ENCODE measurements around the gene PDGFA. TPM values are rescaled to one million over a fixed set of nuclear protein-coding genes. Genes with fewer than 3 reads are reported as not detected.

The PDGFA gene
- total RNA-seq, 1 donor from 2014 or later = 12.9 TPM

DNA sequence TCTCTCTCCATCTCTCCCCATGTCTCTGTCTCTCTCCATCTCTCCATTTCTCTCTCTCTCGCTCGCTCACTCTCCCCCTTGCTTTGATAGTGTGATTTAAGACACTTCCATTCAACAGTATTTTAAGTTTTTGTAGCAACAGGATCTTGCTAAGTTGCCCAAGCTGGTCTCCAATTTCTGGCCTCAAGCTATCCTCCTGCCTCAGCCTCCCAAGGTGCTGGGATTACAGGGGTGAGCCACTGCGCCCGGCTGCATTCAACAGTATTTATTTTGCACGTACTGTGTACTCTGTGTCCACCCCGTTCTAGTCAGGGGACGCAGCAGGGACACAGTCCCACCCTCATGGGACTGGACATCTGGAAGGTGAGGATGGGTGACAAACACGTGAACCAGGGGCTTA is 14.4 kb upstream of the PDGFA start:
- peaks cover 7% of the 10 kb centered on the region for H3K27me3 Mint-ChIP-seq
- intact Hi-C loops (cut with micrococcal nuclease) = no loop called here
- peaks cover 5% of the 10 kb centered on the region for H3K4me1 Mint-ChIP-seq
- no peak overlapping the region for H3K27ac Mint-ChIP-seq
- no peaks in the 10 kb centered on the region for H3K36me3 Mint-ChIP-seq (ENCODE audit: low read depth)
- DNase-seq = no peak
- H3K9me3 Mint-ChIP-seq = no peaks in the 10 kb centered on the region
- H3K4me3 Mint-ChIP-seq = no peak overlapping the region

DNA sequence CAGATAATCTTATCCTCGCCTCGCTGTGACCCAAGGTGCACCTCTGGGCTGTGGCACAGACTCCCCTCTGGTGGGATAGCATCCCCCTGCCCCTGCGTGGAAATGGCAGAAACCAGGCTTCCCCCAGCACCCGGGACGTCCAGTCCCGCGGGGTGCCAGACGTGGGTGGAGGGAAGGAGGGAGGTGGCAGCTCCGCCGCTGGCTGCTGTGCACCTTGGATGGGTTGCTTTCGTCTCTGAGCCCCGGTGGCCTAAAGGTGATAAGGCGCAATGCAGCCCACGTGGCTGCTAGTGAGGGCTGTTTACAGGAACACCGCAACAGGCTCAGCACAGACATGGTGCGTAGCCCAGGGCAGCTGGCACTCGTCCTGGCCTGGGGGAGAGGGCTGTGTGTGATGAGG is 13.6 kb upstream of the PDGFA start:
- no peaks in the 10 kb centered on the region for H3K9me3 Mint-ChIP-seq
- no peak overlapping the region for H3K4me3 Mint-ChIP-seq
- H3K27me3 Mint-ChIP-seq = peaks cover 7% of the 10 kb centered on the region
- no peaks in the 10 kb centered on the region for H3K36me3 Mint-ChIP-seq (ENCODE audit: low read depth)
- DNase-seq = no peak
- intact Hi-C loops (cut with micrococcal nuclease) = no loop called here
- H3K27ac Mint-ChIP-seq = no peak overlapping the region
- peaks cover 5% of the 10 kb centered on the region for H3K4me1 Mint-ChIP-seq

DNA sequence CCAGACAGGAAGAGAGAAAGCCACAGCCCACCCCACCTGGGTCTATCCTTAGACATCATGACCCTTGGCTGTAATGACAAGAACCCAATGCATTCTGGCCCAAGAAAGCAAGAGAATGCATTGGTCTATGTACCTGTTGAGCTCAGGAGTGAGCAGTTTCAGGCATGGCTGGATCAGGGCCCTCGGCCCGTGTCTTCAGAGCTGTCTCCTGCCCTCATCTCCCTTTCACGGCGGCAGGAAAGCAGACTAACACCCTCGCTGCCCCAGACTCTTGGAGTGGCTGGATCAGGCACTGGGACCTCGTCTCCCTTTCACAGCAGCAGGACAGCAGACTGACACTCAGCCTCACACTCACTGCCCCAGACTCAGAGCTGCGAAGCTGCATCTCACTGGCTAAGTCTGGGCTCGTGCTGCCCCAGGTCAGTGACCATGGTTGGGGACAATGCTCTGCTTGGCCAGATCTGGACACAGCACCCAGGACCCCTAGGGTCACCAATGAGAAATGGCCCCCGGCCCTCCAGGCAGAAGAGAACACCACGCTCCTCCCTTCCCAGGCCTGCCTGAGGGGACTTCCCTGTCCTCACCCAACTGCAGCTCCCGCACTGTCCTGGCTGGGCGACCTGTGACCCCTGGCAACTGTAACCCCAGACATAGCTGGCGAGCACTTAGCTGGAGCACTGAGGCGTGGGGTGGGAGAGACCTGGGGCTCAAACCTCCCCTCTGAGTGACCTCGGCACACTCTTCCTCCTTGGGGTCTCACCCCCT is 12.9 kb upstream of the PDGFA start:
- peaks cover 7% of the 10 kb centered on the region for H3K27me3 Mint-ChIP-seq
- H3K27ac Mint-ChIP-seq = no peak overlapping the region
- no peak overlapping the region for H3K4me3 Mint-ChIP-seq
- H3K36me3 Mint-ChIP-seq (ENCODE audit: low read depth) = no peaks in the 10 kb centered on the region
- intact Hi-C loops (cut with micrococcal nuclease) = no loop called here
- peaks cover 5% of the 10 kb centered on the region for H3K4me1 Mint-ChIP-seq
- DNase-seq = no peak
- no peaks in the 10 kb centered on the region for H3K9me3 Mint-ChIP-seq

DNA sequence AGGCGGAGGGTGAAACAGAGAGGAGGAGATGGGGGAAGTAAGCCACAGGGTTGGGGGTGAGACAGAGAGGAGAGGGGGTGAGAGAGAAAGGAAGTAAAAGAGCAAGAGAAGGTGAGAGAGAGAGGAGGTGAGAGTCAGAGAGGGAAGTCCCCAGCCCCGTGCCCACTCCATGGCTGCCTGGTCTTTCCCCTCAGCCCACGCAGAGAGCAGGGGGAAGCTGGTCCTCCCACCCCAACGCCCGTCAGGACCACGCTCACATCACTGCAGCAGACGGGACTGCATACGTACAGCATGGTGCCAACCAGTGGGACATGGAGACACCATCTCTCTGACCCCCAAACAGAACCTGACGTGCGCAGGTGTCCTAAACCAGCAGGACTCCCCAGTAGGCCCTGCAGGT is 12.1 kb upstream of the PDGFA start:
- intact Hi-C loops (cut with micrococcal nuclease) = no loop called here

DNA sequence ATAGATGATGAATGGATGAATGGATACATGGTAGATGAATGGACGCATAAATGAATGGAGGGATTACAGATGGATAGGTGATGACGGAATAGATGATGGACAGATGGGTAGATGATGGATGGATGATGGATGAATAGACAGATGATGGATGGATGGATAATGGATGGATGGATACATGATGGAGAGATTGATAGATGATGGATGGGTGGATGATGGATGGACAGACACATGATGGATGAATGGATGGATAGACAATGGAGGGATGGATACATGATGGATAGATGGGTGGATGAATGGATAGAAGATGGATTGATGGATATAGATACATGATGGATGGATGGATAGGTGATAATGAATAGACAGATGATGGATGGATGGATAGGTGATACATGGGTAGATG is 8.8 kb upstream of the PDGFA start:
- Mint-ChIP-seq H3K27ac (no peak overlapping the region), H3K4me3 (no peak overlapping the region), H3K36me3 (ENCODE audit: low read depth) (no peaks in the 10 kb centered on the region), H3K9me3 (no peaks in the 10 kb centered on the region), H3K27me3 (peaks cover 23% of the 10 kb centered on the region), H3K4me1 (peaks cover 5% of the 10 kb centered on the region)
- intact Hi-C loops (cut with micrococcal nuclease) = no loop called here
- DNase-seq = no peak

More for the DNA sequence above, 12.1 kb upstream of the PDGFA start:
- peaks cover 5% of the 10 kb centered on the region for H3K4me1 Mint-ChIP-seq
- peaks cover 7% of the 10 kb centered on the region for H3K27me3 Mint-ChIP-seq
- no peak overlapping the region for H3K4me3 Mint-ChIP-seq
- no peak overlapping the region for H3K27ac Mint-ChIP-seq
- no peaks in the 10 kb centered on the region for H3K36me3 Mint-ChIP-seq (ENCODE audit: low read depth)
- no peak for DNase-seq
- no peaks in the 10 kb centered on the region for H3K9me3 Mint-ChIP-seq

DNA sequence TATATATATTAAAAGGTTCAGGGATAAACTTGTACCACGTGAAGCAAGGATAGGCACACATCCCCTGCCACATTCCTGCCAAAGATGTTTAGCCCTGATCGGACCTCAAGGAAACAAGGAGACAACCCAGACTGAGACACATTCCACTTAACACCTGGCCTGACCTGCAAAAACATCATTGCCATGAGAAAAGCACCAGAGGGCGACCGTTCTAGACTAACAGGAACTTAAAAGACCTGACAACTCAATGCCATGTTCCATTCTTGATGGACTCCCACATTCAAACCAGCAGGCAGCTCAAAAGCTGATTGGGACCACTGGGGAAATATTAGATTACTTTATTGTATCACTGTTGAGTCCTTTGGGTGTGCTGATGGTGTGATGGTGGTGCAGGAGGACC is 8.1 kb upstream of the PDGFA start:
- H3K4me1 Mint-ChIP-seq = peaks cover 5% of the 10 kb centered on the region
- no peaks in the 10 kb centered on the region for H3K9me3 Mint-ChIP-seq
- no peak overlapping the region for H3K4me3 Mint-ChIP-seq
- DNase-seq = no peak
- intact Hi-C loops (cut with micrococcal nuclease) = no loop called here
- no peak overlapping the region for H3K27ac Mint-ChIP-seq
- H3K36me3 Mint-ChIP-seq (ENCODE audit: low read depth) = no peaks in the 10 kb centered on the region
- H3K27me3 Mint-ChIP-seq = peaks cover 25% of the 10 kb centered on the region

DNA sequence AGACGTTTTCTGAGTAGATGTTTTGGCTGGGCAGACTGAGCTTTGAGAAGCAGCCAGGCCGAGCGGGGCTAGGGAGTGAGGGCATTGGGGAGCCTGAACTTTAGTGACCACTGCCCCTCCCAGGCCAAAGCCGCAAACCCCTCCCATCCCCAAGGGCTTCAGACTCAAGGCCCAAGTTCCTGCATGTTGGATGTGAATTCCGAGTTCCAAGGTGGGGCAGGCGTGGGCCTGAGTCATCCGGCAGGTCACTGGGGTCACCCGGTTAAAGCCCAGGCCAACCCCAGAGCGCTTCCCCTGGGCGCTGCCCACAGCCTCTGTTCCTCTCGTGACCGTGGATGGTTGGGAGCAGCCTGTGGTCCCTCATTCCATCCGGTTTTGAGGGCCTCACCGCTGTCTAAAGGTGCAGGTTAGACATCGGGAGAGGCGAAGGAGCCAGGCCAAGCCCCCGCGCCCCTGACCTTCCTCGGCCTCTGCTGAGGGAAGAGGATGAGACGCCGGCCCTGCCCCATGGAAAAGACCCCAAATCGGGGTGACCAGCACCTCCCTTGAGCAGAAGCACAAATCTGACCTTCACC is 6.9 kb upstream of the PDGFA start:
- intact Hi-C loops (cut with micrococcal nuclease) = no loop called here

DNA sequence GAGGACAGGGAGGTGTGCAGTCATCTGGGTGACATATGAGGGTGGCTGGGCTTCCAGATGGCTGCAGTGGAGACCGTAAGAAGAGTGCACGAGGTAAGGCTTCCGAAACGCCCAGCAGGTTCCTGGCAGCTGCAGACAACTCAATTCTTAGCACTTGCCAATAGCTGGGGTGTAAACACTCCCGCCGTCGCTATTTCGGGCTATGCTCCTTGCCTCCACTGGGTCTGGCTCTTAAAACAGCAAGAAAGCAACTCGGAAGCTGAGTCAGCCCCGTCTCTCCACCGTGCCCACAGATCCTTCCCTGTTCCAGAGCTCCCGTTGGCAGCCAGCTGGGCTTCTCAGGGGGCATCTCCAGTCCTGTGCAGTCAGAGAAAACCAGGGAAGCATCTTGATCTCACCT is 6.1 kb upstream of the PDGFA start:
- intact Hi-C loops (cut with micrococcal nuclease) = no loop called here
- Mint-ChIP-seq H3K9me3 (no peaks in the 10 kb centered on the region), H3K4me1 (peaks cover 2% of the 10 kb centered on the region), H3K4me3 (no peak overlapping the region), H3K27ac (no peak overlapping the region), H3K36me3 (ENCODE audit: low read depth) (no peaks in the 10 kb centered on the region), H3K27me3 (peaks cover 32% of the 10 kb centered on the region)
- DNase-seq = no peak

More for the DNA sequence above, 6.9 kb upstream of the PDGFA start:
- no peak for DNase-seq
- Mint-ChIP-seq H3K27me3 (peaks cover 29% of the 10 kb centered on the region), H3K9me3 (no peaks in the 10 kb centered on the region), H3K27ac (no peak overlapping the region), H3K4me3 (no peak overlapping the region), H3K36me3 (ENCODE audit: low read depth) (no peaks in the 10 kb centered on the region), H3K4me1 (peaks cover 3% of the 10 kb centered on the region)

DNA sequence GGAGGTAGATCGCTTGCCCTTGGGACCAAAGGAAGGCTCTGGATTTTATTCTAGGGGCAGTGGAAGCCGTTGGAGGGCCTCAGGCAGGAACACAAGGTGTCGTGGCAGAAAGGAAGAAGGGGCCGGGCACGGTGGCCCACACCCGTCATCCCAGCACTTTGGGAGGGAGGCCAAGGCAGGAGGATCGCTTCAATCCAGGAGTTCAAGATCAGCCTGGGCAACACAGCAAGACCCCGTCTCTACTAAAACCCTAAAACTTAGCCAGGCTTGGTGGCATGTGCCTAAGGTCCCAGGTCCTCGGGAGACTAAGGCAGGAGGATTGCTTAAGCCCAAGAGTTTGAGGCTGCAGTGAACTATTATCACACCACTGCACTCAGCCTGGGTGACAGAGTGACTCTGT is 5.2 kb upstream of the PDGFA start:
- H3K27me3 Mint-ChIP-seq = peaks cover 30% of the 10 kb centered on the region
- no peak overlapping the region for H3K27ac Mint-ChIP-seq
- no peaks in the 10 kb centered on the region for H3K9me3 Mint-ChIP-seq
- no peak for DNase-seq
- intact Hi-C loops (cut with micrococcal nuclease) = no loop called here
- no peaks in the 10 kb centered on the region for H3K36me3 Mint-ChIP-seq (ENCODE audit: low read depth)
- H3K4me3 Mint-ChIP-seq = no peak overlapping the region
- peaks cover 2% of the 10 kb centered on the region for H3K4me1 Mint-ChIP-seq

DNA sequence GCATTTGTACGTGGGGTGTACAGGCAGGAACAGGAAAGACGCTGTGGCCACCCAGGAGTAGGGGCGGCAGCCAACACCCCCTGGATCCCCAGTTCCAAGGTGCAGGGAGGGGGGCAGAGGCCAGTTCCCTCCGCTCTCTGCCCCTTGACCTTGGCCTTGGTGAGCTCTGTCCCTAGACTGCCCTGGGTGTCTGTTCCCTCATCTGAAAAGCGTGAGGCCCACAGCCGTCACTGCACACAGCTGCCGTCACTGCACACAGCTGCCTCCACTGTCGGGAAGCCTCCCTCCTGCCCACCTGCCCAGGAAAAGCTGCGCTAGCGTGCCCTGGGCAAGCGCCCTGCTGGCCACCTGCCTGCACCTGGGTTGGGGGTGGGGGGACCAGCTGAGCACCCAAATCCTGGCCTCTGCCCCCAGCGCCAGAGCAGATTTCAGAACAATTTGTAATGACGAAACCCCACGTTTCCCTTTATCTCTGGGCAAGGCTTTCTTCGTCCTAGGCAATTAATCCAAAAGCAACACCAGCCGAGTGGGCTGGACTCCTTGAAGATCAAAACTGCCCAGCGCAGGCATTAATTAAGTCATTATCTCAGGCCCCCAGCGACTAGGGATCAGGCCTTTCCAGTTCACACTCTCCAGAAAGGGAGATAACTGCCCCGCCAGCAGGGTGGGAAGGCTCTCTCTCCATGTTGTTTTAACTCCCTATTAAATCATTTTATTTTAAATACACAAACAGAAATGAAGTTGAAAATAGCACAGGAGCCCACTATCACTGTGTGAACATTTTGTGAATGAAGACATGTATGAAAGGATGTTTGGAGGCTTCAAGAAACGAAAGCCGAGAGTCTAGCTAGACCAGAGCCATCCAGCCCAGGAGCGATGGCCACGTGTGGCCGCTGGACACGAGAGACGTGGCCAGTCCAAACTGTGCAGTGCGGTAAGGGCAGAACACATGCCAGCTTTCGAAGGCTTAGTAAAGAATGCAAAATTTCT is 4.0 kb upstream of the PDGFA start:
- intact Hi-C loops (cut with micrococcal nuclease) = no loop called here

DNA sequence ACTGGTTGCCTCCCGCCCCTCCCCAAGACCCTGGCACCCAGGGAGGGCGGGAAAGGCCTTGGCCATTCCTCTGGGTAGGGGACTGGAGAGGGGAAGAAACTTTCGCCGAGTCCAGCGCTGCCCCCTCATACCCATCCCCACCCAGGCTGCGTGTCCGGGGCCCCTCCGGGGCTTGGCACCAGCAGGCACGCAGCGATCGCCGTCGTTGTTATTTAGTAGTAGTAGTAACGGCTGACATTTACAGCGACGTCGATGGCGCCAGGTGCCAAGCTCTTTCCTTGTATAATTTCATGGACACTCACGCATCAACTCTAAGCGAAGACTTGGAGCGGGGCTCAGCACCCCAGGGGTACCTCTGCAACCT is 3.3 kb upstream of the PDGFA start:
- intact Hi-C loops (cut with micrococcal nuclease) = no loop called here
- Mint-ChIP-seq H3K9me3 (no peaks in the 10 kb centered on the region), H3K4me3 (no peak overlapping the region), H3K36me3 (ENCODE audit: low read depth) (no peaks in the 10 kb centered on the region), H3K27ac (no peak overlapping the region), H3K4me1 (peaks cover 4% of the 10 kb centered on the region), H3K27me3 (peaks cover 34% of the 10 kb centered on the region)
- DNase-seq = no peak

More for the DNA sequence above, 4.0 kb upstream of the PDGFA start:
- Mint-ChIP-seq H3K27me3 (peaks cover 31% of the 10 kb centered on the region), H3K4me1 (peaks cover 2% of the 10 kb centered on the region), H3K4me3 (no peak overlapping the region), H3K27ac (no peak overlapping the region), H3K36me3 (ENCODE audit: low read depth) (no peaks in the 10 kb centered on the region), H3K9me3 (no peaks in the 10 kb centered on the region)
- DNase-seq = no peak

DNA sequence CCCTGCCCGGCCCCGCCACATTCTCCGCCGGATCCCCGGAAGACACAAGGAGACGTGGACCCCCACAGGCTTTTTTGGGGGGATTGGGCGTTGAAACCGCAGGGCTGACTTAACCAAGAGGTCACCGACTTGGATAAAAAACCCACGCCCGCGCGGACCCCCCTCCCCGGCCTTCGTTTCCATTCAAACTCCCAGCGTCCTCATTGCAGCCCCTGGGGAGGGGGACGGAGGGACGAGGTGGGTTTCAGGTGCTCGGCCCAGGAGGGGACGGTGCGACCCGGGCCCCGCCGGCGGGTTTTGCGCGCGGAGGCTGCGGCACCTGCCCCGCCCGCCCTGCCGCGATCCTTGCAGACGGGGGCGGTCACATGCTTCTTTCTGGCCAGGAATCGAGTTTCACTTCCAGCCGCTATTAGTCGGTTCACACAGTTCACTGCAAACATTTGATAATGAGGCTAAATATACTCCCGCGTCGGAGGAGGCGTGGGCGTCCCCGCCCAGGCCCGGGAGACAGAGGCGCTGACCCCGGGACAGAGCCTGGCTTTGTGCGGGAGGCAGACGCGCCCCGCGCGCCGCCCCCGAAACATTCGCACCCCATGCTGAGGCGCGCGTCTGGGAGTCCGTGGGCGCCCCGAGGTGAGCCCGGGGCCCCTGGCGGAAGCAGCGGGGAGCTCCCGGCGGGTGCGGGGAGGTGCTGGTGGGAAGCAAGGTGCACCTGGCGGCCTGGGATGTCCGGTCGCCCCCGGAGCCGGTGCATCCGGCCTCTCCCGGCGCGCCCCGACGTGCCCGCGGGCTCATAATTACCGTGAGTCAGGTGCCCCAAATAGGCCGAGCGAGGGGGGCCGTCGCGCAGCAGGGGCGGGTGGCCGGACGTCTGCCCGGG is 2.7 kb upstream of the PDGFA start:
- intact Hi-C loops (cut with micrococcal nuclease) = no loop called here
- Mint-ChIP-seq H3K4me1 (peaks cover 8% of the 10 kb centered on the region), H3K27ac (no peak overlapping the region), H3K9me3 (no peaks in the 10 kb centered on the region), H3K4me3 (peak overlapping the region; percentile 54), H3K27me3 (peaks cover 38% of the 10 kb centered on the region), H3K36me3 (ENCODE audit: low read depth) (no peaks in the 10 kb centered on the region)
- peak; percentile 76 for DNase-seq
